GM12874 (cell line): Measurements from ENCODE around the gene SLFN5.

Experiments used
- TF ChIP-seq, protein P1 (sequence below): IDR thresholded peaks from 2 replicates; pipeline ENCODE4 v1.5.1; 2011; ENCODE audit warnings: low read depth, mild to moderate bottlenecking, control low read depth, low read length, moderate library complexity; ENCODE audit not compliant: insufficient read depth

The SLFN5 gene

DNA sequence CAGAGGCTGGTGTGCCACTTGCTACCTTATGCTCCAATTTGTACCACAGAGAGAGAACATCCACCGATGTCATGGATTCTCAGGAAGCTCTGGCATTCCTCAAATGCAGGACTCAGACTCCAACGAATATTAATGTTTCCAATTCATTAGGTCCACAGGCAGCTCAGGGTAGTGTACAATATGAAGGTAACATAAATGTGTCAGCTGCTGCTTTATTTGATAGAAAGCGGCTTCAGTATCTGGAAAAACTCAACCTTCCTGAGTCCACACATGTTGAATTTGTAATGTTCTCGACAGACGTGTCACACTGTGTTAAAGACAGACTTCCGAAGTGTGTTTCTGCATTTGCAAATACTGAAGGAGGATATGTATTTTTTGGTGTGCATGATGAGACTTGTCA is 16.1 kb downstream of the SLFN5 start:
- TF ChIP-seq, protein P1, sequence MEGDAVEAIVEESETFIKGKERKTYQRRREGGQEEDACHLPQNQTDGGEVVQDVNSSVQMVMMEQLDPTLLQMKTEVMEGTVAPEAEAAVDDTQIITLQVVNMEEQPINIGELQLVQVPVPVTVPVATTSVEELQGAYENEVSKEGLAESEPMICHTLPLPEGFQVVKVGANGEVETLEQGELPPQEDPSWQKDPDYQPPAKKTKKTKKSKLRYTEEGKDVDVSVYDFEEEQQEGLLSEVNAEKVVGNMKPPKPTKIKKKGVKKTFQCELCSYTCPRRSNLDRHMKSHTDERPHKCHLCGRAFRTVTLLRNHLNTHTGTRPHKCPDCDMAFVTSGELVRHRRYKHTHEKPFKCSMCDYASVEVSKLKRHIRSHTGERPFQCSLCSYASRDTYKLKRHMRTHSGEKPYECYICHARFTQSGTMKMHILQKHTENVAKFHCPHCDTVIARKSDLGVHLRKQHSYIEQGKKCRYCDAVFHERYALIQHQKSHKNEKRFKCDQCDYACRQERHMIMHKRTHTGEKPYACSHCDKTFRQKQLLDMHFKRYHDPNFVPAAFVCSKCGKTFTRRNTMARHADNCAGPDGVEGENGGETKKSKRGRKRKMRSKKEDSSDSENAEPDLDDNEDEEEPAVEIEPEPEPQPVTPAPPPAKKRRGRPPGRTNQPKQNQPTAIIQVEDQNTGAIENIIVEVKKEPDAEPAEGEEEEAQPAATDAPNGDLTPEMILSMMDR = no peak

DNA sequence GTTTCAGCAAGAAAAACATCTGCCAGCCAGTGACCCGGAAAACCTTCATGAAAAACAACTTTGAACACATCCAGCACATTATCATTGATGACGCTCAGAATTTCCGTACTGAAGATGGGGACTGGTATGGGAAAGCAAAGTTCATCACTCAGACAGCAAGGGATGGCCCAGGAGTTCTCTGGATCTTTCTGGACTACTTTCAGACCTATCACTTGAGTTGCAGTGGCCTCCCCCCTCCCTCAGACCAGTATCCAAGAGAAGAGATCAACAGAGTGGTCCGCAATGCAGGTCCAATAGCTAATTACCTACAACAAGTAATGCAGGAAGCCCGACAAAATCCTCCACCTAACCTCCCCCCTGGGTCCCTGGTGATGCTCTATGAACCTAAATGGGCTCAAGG is 22.2 kb downstream of the SLFN5 start:
- TF ChIP-seq, protein P1 = no peak

DNA sequence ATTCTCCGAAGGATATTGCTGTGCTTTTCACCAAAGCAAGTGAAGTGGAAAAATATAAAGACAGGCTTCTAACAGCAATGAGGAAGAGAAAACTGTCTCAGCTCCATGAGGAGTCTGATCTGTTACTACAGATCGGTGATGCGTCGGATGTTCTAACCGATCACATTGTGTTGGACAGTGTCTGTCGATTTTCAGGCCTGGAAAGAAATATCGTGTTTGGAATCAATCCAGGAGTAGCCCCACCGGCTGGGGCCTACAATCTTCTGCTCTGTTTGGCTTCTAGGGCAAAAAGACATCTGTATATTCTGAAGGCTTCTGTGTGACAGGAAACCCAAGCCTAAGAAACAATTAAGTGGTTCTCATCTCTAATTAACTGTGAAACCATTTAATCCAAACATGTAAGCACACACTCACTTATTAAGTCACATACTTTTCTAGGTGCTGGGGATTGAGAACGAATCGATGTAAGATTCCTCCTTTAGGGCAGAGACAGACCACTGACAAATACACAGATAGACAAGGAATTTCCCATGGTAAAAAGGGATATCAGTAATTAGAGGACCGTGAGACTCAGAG is 22.8 kb downstream of the SLFN5 start:
- TF ChIP-seq, protein P1 = no peak

DNA sequence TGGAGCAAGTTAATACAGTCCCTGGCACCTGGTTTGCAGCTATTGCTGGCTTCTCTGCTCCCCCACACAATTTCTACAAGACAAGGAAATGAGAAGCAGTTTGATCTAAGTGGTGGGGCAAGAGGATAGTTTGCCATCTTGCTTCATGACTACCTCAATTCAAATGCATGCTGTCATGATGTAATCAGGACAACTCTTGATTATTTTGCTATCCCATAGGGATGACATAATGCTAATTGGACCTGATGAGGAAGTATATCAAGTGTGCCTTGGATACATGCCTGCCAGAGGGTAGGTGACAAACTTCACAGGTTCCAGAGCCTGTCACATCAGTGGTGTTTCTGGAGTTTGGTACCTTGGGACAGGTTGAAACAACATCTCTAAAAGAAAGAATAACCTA is 40.9 kb downstream of the SLFN5 start:
- TF ChIP-seq, protein P1 = no peak

DNA sequence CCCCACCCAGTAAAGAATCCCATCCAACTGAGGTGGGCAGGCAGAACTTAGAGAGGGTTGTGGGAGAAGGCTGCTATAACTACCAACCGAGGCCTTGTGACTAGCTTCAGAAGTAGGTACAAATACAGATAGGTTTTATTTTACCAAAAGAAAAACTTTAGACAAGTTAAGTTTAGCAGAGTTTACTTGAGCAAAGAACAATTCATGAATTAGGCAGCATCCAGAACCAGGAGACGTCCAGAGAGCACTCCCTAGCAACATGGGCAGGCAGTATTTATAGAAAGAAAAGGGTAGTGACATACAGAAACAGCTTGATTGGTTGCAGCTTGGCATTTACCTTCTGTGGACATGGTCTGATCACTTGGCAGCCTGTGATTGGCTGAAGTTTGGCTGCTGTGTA is 42.1 kb downstream of the SLFN5 start:
- TF ChIP-seq, protein P1 = no peak

DNA sequence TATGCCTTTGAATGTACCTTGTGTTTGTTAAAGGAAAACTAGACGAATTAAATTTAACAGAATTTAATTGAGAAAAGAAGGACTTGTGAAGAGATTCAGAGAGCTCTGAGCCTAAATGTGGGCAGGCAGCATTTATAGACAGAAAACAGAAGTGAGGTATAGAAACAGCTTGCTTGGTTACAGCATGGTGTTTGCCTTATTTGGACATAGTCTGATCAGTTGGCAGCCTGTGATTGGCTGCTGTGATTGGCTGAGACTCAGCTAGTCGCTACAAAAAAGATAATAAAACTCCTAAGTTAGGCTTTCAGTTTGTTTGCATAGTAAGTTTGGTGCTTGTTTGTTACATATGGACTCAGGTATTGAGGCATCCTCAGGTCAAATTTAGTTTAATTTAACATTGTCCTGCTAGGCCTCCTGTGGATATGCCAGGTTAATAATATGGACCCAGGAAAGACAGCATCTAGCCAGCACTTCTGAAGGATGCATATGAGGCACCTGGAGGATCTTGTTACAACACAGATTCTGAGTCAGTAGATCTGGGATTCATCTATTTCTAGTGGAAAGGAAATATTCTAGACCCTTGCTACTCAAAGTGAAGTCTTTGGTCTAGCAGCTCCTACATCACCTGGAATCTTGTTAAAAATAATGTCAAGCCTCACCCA is 43.4 kb downstream of the SLFN5 start:
- TF ChIP-seq, protein P1 = no peak

DNA sequence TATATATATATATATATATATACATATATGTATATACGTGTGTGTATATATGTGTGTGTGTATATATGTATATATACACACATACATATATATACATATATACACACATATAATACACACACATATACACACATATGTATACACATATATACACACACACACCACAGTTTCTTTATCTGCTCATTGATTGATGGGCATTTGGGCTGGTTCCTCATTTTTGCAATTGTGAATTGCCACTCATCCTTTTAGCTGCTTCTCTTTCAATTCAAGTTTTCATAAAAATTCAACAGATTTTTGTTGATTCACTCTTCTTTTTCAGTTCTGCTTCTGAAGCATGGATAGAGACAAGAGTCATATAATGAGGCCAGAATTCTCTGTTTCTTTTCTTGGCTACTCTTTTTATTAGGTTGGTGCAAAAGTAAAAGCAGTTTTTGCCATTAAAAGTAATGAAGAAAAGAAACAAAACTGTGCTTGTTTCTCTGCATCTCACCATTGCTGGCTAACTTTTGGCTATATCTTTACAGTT is 44.5 kb downstream of the SLFN5 start:
- TF ChIP-seq, protein P1 = no peak
